PC-3 (cell line): ENCODE measurements around the gene FUT8.

ENCODE experiments used
- CTCF ChIP-seq: fragments of 300-600 bp; sonication (generic); conservative IDR thresholded peaks from 2 replicates; pipeline ENCODE4 v1.5.1; 2017; ENCODE audit warnings: antibody characterized with exemption, low read depth, mild to moderate bottlenecking, low read length
- EZH2 ChIP-seq: fragments of 300-600 bp; sonication (generic); IDR thresholded peaks from one replicate; pipeline ENCODE4 v1.6.1; 2017; ENCODE audit warnings: antibody characterized with exemption, mild to moderate bottlenecking, low read length; ENCODE audit not compliant: unreplicated experiment
- EZH2phosphoT487 ChIP-seq: fragments of 300-600 bp; sonication (generic); IDR thresholded peaks from 2 replicates; pipeline ENCODE4 v1.6.1; 2018; ENCODE audit warnings: mild to moderate bottlenecking, antibody characterized with exemption, low read length, borderline replicate concordance

GRCh38 chr14:65731933-65732506, 319.5 kb downstream of the FUT8 start:
- TF ChIP-seq CTCF, result no peak
- TF ChIP-seq EZH2phosphoT487, result no peak
- no peak for TF ChIP-seq EZH2
